Caco-2 (cell line): ENCODE data around the gene FAM83E. TPM values are rescaled to one million over a fixed set of nuclear protein-coding genes. Genes with fewer than 3 reads are reported as not detected.

ENCODE experiments used
- BruUV-seq: library from RNA; stranded (reverse); fragments of 400-500 nt; replicated peaks from 2 replicates; lab custom pipeline; 2021; lab: Mats Ljungman, UMichigan
- CTCF ChIA-PET: fragments of 300-600 bp; sonication (Branson Sonifier 250); formaldehyde crosslinking; loops from one replicate; lab custom pipeline; 2022; ENCODE audit warnings: antibody characterized with exemption; lab: Charles Lee
- POLR2A ChIA-PET: fragments of 300-600 bp; sonication (Branson Sonifier 250); formaldehyde crosslinking; loops from one replicate; lab custom pipeline; 2022; ENCODE audit warnings: antibody characterized with exemption; lab: Charles Lee
- DNase-seq, 2 experiments: peaks; one replicate each; pipeline versions ENCODE4 v3.0.0 to v3.0.0-alpha.2; 2020 to 2022
- H3K27me3 ChIP-seq: replicated peaks from 2 replicates; pipeline ENCODE4 v1.6.0; 2011; ENCODE audit warnings: low read length; ENCODE audit not compliant: control insufficient read depth, insufficient read depth
- H3K36me3 ChIP-seq: 2 replicates; pipeline ENCODE4 v1.5.1; 2011; ENCODE audit warnings: low read length; ENCODE audit not compliant: control insufficient read depth, insufficient read depth
- H3K4me1 ChIP-seq: fragments of 250-450 bp; sonication (Bioruptor Pico); 2 replicates; pipeline ENCODE4 v1.5.1; 2020; ENCODE audit warnings: mild to moderate bottlenecking
- H3K4me3 ChIP-seq: 2 replicates; pipeline ENCODE4 v1.5.1; 2011; ENCODE audit warnings: low read depth, mild to moderate bottlenecking, control low read depth, low read length
- H3K9me3 ChIP-seq: fragments of 250-450 bp; sonication (Bioruptor Pico); 2 replicates; pipeline ENCODE4 v1.5.1; 2020; ENCODE audit warnings: mild to moderate bottlenecking, moderate library complexity
- H3K27ac Mint-ChIP-seq: one replicate; pipeline ENCODE4 v1.8.0; 2022; ENCODE audit warnings: mixed read lengths; ENCODE audit not compliant: unreplicated experiment
- H3K27me3 Mint-ChIP-seq: one replicate; pipeline ENCODE4 v1.8.0; 2022; ENCODE audit warnings: mixed read lengths; ENCODE audit not compliant: insufficient read depth, unreplicated experiment
- H3K36me3 Mint-ChIP-seq: one replicate; pipeline ENCODE4 v1.8.0; 2022; ENCODE audit warnings: mild to moderate bottlenecking, mixed read lengths; ENCODE audit not compliant: insufficient read depth, unreplicated experiment
- H3K4me1 Mint-ChIP-seq: one replicate; pipeline ENCODE4 v1.8.0; 2022; ENCODE audit warnings: low read depth, mixed read lengths; ENCODE audit not compliant: unreplicated experiment
- H3K4me3 Mint-ChIP-seq: one replicate; pipeline ENCODE4 v1.8.0; 2022; ENCODE audit warnings: mild to moderate bottlenecking, moderate library complexity, mixed read lengths; ENCODE audit not compliant: unreplicated experiment
- H3K9me3 Mint-ChIP-seq: one replicate; pipeline ENCODE4 v1.8.0; 2022; ENCODE audit warnings: mixed read lengths; ENCODE audit not compliant: unreplicated experiment
- CTCF ChIP-seq, 2 experiments: fragments of 200-600 bp in 1 of 2; IDR thresholded peaks; 1 replicate in 1 of 2; 2 replicates in 1 of 2; pipeline versions ENCODE4 v1.5.1 to v1.8.0; 2011 to 2022; ENCODE audit warnings: antibody characterized with exemption in 1 of 2, control low read depth in 1 of 2, inconsistent platforms in 1 of 2, low read depth in 1 of 2, low read length in 1 of 2, mild to moderate bottlenecking in 1 of 2, moderate library complexity in 1 of 2; ENCODE audit not compliant: insufficient read depth in 1 of 2, severe bottlenecking in 1 of 2, unreplicated experiment in 1 of 2
- intact Hi-C: fragments of 100-400 bp; cut with micrococcal nuclease; formaldehyde crosslinking; loops from one replicate; pipeline ENCODE4 v1.10.0; 2022; ENCODE audit not compliant: unreplicated experiment
- total RNA-seq: library from RNA; stranded (reverse); gene quantifications from 2 replicates; pipeline ENCODE4 v1.2.3, GENCODE V29; 2022

FAM83E gene
- total RNA-seq, 1 experiment from 2014 or later = 6.8 TPM

- Histone ChIP-seq H3K4me3 (peak overlapping the region; percentile 63), H3K27me3 (no peaks in the 10 kb centered on the region), H3K4me1 (peaks cover 45% of the 10 kb centered on the region), H3K36me3 (no peaks in the 10 kb centered on the region; the same call in 1 of the 2 replicates), H3K9me3 (no peaks in the 10 kb centered on the region)
- BruUV-seq = TSS peak; percentile 14
- no peak for TF ChIP-seq CTCF (IDR thresholded peaks at IDR 0.05; ENCODE audit: insufficient read depth in 1 of 2, low read depth in 1 of 2, low read length in 1 of 2, severe bottlenecking in 1 of 2, unreplicated experiment in 1 of 2)
- ChIA-PET POLR2A (interaction anchor here (1.8 to 1.9 kb wide), 2 partner anchors 8 to 13 kb away, joined by 17 to 21 read pairs; partner anchors contain the start of gene DBP), CTCF (no interaction called here)
- Mint-ChIP-seq H3K27me3 (no peaks in the 10 kb centered on the region), H3K4me3 (peak overlapping the region; percentile 87), H3K4me1 (peaks cover 40% of the 10 kb centered on the region), H3K36me3 (peaks cover 65% of the 10 kb centered on the region), H3K9me3 (no peaks in the 10 kb centered on the region), H3K27ac (peak overlapping the region; percentile 87)
- DNase-seq = peak; percentile 83 to 84
- intact Hi-C loops = loop anchor here (1.0 kb wide), 1 partner anchor 8 kb away; no protein-coding TSS in a partner anchor
These were observed 10.2 kb upstream of the FAM83E start for GRCh38 chr19:48624791-48625723.

GRCh38 chr19:48624067-48624594, 9.3 kb upstream of the FAM83E start:
- CTCF ChIA-PET = interaction anchor here (0.6 to 1.3 kb wide), 6 partner anchors 15 to 233 kb away, joined by 3 to 6 read pairs (median 4); partner anchors contain the start of gene KDELR1
- Mint-ChIP-seq H3K4me1 (peaks cover 48% of the 10 kb centered on the region), H3K9me3 (no peaks in the 10 kb centered on the region), H3K27ac (peak overlapping the region; percentile 87), H3K36me3 (peaks cover 64% of the 10 kb centered on the region), H3K27me3 (no peaks in the 10 kb centered on the region), H3K4me3 (peak overlapping the region; percentile 87)
- peaks cover 50% of the 10 kb centered on the region for H3K4me1 ChIP-seq
- peak; percentile 99 for DNase-seq
- intact Hi-C loops = loop anchor here (1.0 kb wide), 1 partner anchor 9 kb away; no protein-coding TSS in a partner anchor
- H3K9me3 ChIP-seq = no peaks in the 10 kb centered on the region
- BruUV-seq = no TSS peak
- H3K4me3 ChIP-seq = peak overlapping the region; percentile 63
- H3K27me3 ChIP-seq = no peaks in the 10 kb centered on the region
- no peak for TF ChIP-seq CTCF (IDR thresholded peaks at IDR 0.05; ENCODE audit: insufficient read depth in 1 of 2, low read depth in 1 of 2, low read length in 1 of 2, severe bottlenecking in 1 of 2, unreplicated experiment in 1 of 2)
- POLR2A ChIA-PET = interaction anchor here (0.8 to 1.9 kb wide), 6 partner anchors 9 to 260 kb away, joined by 3 to 21 read pairs (median 6); partner anchors contain the start of genes DBP, SYNGR4 and TMEM143
- no peaks in the 10 kb centered on the region; the same call in 1 of the 2 replicates for H3K36me3 ChIP-seq
